Mononuclear cell (primary cell): ENCODE data around the gene PDIA4. TPM values are rescaled to one million over a fixed set of nuclear protein-coding genes. Genes with fewer than 3 reads are reported as not detected.
"Not testable (repeated sequence)": the region's sequence is repeated elsewhere in the genome, so short reads cannot be mapped to it uniquely, and the experiment has no call there.

Source experiments
- H3K27me3 ChIP-seq: 2 replicates; pipeline ENCODE4 v1.6.0; 2011; ENCODE audit warnings: low read length, control low read depth; ENCODE audit not compliant: insufficient read depth
- H3K4me1 ChIP-seq: 2 replicates; pipeline ENCODE4 v1.5.1; 2011; ENCODE audit warnings: mild to moderate bottlenecking, low read length, control low read depth; ENCODE audit not compliant: insufficient read depth
- H3K4me3 ChIP-seq: 2 replicates; pipeline ENCODE4 v1.5.1; 2011; ENCODE audit warnings: mild to moderate bottlenecking, low read length, moderate library complexity
- H3K9me3 ChIP-seq: 2 replicates; pipeline ENCODE4 v1.5.1; 2011; ENCODE audit warnings: low read depth, mild to moderate bottlenecking, control low read depth, low read length
- total RNA-seq: library from RNA; depleted of rRNA; stranded (reverse); fragments of >200 nt; gene quantifications from one replicate; pipeline ENCODE4 v1.2.3, GENCODE V29; 2012

The PDIA4 gene
- total RNA-seq, 1 donor: 34.9 TPM

GRCh38 chr7:149014309-149014708 lies 14.0 kb downstream of the PDIA4 start:
- Histone ChIP-seq H3K4me1 (no peaks in the 10 kb centered on the region), H3K27me3 (no peaks in the 10 kb centered on the region), H3K9me3 (no peaks in the 10 kb centered on the region), H3K4me3 (no peak overlapping the region)

DNA sequence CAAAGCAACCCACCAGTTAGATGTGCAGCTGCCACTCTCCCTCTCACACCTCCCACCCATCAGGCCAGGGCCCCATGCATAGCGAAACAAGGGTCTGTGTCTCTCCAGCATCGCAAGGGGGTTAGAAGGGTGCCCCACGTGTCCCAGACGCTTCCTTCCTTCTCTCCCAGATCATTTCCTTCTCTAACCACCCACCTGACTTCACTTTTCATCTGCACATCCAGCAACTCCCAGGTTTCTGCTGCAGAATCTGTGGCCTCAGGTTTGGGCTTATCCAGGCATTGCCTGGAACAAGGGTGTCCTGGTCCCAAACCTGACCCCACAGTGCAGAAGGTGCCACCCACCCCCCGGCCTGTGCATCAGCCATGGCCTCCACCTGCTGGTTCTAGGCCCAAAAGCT lies 14.4 kb downstream of the PDIA4 start:
- Histone ChIP-seq H3K4me3 (no peak overlapping the region), H3K9me3 (no peaks in the 10 kb centered on the region), H3K4me1 (no peaks in the 10 kb centered on the region), H3K27me3 (no peaks in the 10 kb centered on the region)

GRCh38 chr7:149012730-149013129 lies 15.6 kb downstream of the PDIA4 start:
- H3K27me3 ChIP-seq, H3K4me1 ChIP-seq, H3K4me3 ChIP-seq: not testable (repeated sequence)

GRCh38 chr7:149011491-149011890 lies 16.8 kb downstream of the PDIA4 start:
- Histone ChIP-seq H3K9me3 (no peaks in the 10 kb centered on the region), H3K4me3 (no peak overlapping the region), H3K27me3 (no peaks in the 10 kb centered on the region), H3K4me1 (no peaks in the 10 kb centered on the region)

More at GRCh38 chr7:149012730-149013129, 15.6 kb downstream of the PDIA4 start:
- H3K9me3 ChIP-seq: not testable (repeated sequence)

DNA sequence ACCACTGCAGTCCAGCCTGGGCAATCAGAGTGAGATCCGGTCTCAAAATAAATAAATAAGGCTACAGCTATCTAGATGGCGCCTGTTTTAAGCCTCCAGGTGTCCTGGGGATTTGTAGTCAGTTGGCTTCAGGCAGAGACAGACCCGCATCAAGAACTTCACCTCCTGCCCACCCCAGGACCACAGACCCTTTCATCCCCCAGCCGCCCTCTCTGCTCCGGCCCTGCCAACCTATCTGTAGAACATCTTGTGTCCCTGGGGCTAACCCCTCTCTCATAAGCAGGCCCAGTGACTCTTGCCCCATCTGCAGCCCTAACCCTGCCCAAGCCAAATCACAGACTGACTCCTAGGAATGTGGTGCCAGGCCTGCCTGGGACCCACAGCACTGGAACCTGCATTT lies 17.9 kb downstream of the PDIA4 start:
- Histone ChIP-seq H3K4me3 (no peak overlapping the region), H3K9me3 (no peaks in the 10 kb centered on the region), H3K4me1 (no peaks in the 10 kb centered on the region), H3K27me3 (no peaks in the 10 kb centered on the region)

DNA sequence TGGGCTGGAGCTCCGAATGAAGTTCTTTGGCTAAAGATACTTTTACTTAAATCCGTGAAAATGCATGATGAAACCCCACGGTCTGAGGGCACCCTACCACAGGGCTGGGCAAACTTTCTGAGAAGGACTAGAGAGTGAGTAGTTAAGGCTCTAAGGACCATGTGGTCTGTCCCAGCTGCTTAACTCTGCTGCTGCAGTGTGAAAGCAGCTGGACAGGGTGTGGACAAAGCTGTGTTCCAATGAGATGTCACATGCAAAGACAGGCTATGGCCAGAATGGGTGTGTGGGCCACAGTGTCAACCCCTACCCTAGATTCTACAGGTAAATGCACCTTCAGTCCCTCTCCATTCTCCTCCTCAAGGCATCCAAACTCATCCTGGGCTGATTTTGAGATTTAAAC lies 18.8 kb downstream of the PDIA4 start:
- H3K4me3 ChIP-seq: no peak overlapping the region
- no peaks in the 10 kb centered on the region for H3K27me3 ChIP-seq
- no peaks in the 10 kb centered on the region for H3K9me3 ChIP-seq
- no peaks in the 10 kb centered on the region for H3K4me1 ChIP-seq

GRCh38 chr7:149007611-149008010 lies 20.7 kb downstream of the PDIA4 start:
- no peak overlapping the region for H3K4me3 ChIP-seq
- no peaks in the 10 kb centered on the region for H3K27me3 ChIP-seq
- H3K4me1 ChIP-seq: no peaks in the 10 kb centered on the region
- no peaks in the 10 kb centered on the region for H3K9me3 ChIP-seq

- no peak overlapping the region for H3K4me3 ChIP-seq
- H3K27me3 ChIP-seq: no peaks in the 10 kb centered on the region
- no peaks in the 10 kb centered on the region for H3K9me3 ChIP-seq
- no peaks in the 10 kb centered on the region for H3K4me1 ChIP-seq
Measured at GRCh38 chr7:149007146-149007545, 21.2 kb downstream of the PDIA4 start.

GRCh38 chr7:149006345-149006725 lies 22.0 kb downstream of the PDIA4 start:
- Histone ChIP-seq H3K4me3 (no peak overlapping the region), H3K27me3 (no peaks in the 10 kb centered on the region), H3K4me1 (no peaks in the 10 kb centered on the region), H3K9me3 (no peaks in the 10 kb centered on the region)

DNA sequence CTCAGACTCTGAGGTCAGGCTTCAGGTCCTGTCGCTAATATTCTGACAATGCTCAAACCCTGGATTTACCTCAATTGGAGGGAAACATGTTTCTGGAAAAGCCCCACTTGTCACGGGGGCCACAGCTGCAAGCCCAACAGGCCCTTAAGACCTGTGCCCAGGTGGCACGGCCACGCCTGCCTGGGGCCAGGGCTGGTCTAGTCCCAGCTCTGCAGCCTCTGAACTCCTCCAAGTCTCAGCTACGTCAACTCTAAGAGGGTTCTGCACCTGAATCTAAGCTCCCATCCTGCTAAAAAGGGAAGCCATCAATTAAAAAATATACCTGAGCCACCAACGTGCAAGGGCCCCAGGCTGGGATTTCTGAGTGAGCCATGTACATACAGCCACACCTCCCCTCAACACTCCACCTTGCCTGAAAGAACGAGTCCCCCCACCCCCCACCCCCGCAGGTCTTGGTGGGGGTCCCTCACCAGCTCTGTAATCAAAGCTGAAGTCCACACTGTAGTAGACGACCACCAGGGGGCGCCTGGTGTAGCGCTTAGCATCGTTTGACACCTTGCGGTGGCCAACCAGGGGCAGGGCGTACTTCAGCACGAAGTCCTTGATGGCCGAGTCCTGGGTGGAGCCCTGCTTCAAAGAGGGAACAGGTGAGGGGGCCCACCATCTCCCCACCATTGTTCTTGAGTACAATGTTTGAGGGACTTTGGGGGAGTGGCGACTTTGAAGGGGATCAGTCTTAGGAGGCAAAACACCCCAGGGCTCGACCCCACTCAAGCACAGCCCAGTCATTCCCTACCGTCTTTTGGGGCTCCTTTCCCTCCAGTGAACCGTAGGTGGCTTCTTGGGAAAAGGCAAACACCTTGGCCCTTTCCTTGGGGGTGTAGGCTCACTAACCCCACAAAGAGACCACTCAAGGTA lies 22.6 kb downstream of the PDIA4 start:
- H3K27me3 ChIP-seq: no peaks in the 10 kb centered on the region
- H3K4me1 ChIP-seq: no peaks in the 10 kb centered on the region
- H3K4me3 ChIP-seq: no peak overlapping the region
- H3K9me3 ChIP-seq: no peaks in the 10 kb centered on the region

DNA sequence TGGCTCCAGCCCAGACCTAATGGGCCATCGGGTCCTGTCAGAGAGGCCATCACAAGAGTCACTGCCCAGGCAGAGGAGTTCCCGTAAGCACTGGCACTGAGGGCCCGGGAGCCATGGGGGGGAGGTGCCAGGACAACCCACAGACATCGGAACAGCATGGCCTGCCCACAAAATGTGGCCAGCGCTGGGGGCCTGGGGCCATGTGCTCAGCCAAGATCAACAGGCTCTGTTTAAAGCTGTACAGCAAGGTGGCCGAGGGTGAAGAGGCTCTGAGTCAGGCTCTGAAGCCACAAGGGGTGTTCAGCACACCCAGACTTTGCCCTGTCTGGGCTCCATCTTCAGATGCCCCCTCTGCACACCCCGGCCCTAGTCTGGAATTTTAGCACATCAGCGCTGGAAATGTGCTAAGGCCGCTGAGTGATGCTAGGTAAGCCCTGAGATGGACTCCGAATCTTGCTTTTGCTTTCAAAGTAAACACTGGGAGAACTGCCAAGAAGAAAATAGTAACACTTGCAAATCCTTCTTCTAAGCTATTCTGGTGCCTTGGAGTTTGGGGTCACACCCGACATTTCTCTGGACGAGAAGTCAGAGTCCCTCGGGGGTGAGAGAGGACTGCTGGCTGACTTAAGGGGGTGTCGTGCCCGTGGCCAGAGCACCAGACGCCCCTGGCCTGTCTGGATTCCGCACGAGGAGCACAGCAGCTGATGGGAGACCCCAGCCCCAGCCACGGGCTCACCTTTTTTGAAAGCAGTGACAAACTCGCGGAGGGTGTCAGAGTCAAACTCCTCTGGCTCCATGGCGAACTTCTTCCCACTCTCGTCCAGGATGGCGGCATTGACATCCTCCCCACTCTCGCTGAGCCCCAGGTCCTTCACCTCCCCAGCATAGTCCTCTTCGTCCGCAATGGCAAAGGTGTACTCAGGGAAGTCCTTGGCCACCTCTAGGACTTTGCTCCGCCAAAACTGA lies 23.6 kb downstream of the PDIA4 start:
- H3K4me3 ChIP-seq: no peak overlapping the region
- no peaks in the 10 kb centered on the region for H3K9me3 ChIP-seq
- H3K4me1 ChIP-seq: no peaks in the 10 kb centered on the region
- no peaks in the 10 kb centered on the region for H3K27me3 ChIP-seq

DNA sequence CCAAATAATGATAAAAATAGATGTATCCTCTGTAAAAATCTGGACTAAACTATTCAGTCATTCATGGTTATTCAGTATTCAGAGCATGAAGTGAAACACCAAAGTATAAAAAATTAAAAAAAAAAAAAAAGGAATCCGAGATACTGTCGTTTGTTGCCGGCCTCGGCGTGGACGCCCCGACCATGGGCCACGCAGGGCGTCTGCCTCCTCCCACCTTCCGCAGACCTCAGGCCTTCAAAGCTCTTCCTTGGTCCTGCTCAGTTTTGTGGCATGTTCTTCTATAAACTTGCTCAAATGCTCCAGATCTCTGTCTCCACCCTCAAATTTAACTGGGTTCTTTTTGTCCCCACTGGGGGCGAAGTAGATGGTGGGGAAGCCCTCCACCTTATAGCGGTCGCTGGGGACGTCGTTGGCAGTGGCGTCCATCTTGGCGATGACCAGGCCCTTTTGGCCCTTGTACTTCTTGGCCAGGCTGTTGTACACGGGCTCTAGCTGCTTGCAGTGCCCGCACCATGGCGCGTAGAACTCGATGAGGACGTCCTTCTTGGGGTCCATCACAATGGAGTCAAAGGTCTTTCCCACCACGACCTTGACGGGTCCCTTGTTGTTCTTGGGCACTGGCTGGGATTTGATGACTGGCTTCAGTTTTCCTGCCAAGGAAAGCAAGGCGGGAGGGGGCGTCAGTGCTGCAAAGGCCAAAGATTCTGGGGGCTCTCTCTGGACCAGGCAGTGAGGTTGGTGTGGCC lies 24.6 kb downstream of the PDIA4 start:
- Histone ChIP-seq H3K27me3 (no peaks in the 10 kb centered on the region), H3K4me1 (no peaks in the 10 kb centered on the region), H3K4me3 (no peak overlapping the region), H3K9me3 (no peaks in the 10 kb centered on the region)

DNA sequence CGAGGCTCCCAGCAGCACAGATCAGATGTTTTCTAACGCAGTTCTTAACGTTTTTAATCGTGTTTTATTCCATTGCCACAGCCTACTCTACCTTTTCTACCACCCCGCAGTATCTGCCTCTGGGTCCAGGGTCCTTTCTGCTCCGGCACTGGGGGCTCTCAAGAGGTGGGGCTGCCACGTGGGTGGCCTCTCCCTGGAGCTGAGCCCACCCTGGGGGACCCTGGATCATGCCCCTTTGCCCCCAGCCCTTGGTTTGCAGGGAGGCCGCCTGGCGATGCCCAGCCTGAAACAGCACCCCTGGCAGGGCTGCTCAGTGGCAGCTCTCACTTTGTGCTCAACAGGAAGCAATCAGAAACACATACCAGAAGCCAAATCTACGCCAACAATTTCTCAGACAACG lies 25.3 kb downstream of the PDIA4 start:
- no peaks in the 10 kb centered on the region for H3K9me3 ChIP-seq

DNA sequence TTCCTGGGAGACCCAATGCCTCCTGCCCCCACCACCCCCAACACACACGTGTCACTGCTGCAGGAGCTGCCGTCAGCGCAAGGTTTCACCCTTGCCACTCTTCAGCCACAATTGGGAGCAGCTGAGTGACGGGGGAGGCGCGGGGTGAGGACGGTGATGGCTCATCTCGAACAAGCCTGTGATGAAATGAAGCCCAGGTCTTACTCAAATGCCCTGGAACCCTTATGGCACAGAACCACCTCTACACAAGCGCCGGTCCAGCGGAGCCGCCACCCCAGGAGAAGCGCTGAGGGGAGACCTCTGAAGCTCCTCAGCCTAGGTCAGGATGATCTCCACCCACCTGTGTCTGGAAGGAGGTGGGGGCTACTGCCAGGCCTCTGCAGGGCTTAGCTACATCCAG lies 25.7 kb downstream of the PDIA4 start:
- H3K4me1 ChIP-seq: no peaks in the 10 kb centered on the region
- no peaks in the 10 kb centered on the region for H3K27me3 ChIP-seq
- H3K4me3 ChIP-seq: no peak overlapping the region
- no peaks in the 10 kb centered on the region for H3K9me3 ChIP-seq

More for the DNA sequence above, 25.3 kb downstream of the PDIA4 start:
- Histone ChIP-seq H3K27me3 (no peaks in the 10 kb centered on the region), H3K4me3 (no peak overlapping the region), H3K4me1 (no peaks in the 10 kb centered on the region)
